Endothelial cell of umbilical vein (primary cell): ENCODE results near the gene CCDC171. TPM values are rescaled to one million over a fixed set of nuclear protein-coding genes. Genes with fewer than 3 reads are reported as not detected.

Experiments used
- BruUV-seq: library from RNA; stranded (reverse); fragments of 400-500 nt; replicated peaks from 2 replicates; lab custom pipeline; 2021; lab: Mats Ljungman, UMichigan
- CTCF ChIA-PET: fragments of 300-600, 350-600 bp; sonication (Branson Sonifier 250); formaldehyde crosslinking; loops from one replicate; lab custom pipeline; 2021; ENCODE audit warnings: antibody characterized with exemption, inconsistent platforms; lab: Charles Lee
- POLR2A ChIA-PET: fragments of 300-600, 350-600 bp; sonication (Branson Sonifier 250); formaldehyde crosslinking; loops from one replicate; lab custom pipeline; 2021; ENCODE audit warnings: antibody characterized with exemption, inconsistent platforms; lab: Charles Lee
- DNase-seq: peaks from one replicate; pipeline ENCODE4 v3.0.0-alpha.2; 2011; ENCODE audit warnings: low read depth, low spot score
- FAIRE-seq: peaks from 2 replicates; lab custom pipeline; 2011; peaks lifted over from hg19 to GRCh38; lab: Jason Lieb, UNC
- H2AFZ ChIP-seq: 2 replicates; pipeline ENCODE4 v1.6.0; 2012; ENCODE audit warnings: low read depth, low read length, control low read depth, inconsistent platforms
- H3K27ac ChIP-seq: 2 replicates; pipeline ENCODE4 v1.5.1; 2011; ENCODE audit warnings: low read depth, mild to moderate bottlenecking, control low read depth, low read length, moderate library complexity; ENCODE audit not compliant: insufficient read depth
- H3K27me3 ChIP-seq, 2 experiments: 2 replicates each; pipeline versions ENCODE4 v1.6.0 to v1.6.1; 2011; ENCODE audit warnings: low read length in 2 of 2, mixed read lengths in 1 of 2; ENCODE audit not compliant: control insufficient read depth in 2 of 2, insufficient read depth in 2 of 2
- H3K36me3 ChIP-seq, 2 experiments: 2 replicates in 1 of 2; 3 replicates in 1 of 2; pipeline ENCODE4 v1.5.1; 2011; ENCODE audit warnings: low read length in 2 of 2, mild to moderate bottlenecking in 1 of 2, moderate library complexity in 1 of 2; ENCODE audit not compliant: control insufficient read depth in 2 of 2, insufficient read depth in 2 of 2; ENCODE audit errors: extremely low read depth in 1 of 2
- H3K4me1 ChIP-seq: 3 replicates; pipeline ENCODE4 v1.5.1; 2011; ENCODE audit warnings: mild to moderate bottlenecking, low read length; ENCODE audit not compliant: control insufficient read depth, insufficient read depth; ENCODE audit errors: extremely low read depth
- H3K4me2 ChIP-seq: 2 replicates; pipeline ENCODE4 v1.6.1; 2011; ENCODE audit warnings: low read length, control low read depth, mixed read lengths; ENCODE audit not compliant: insufficient read depth
- H3K4me3 ChIP-seq, 3 experiments: fragments of 200-600 bp in 1 of 3; sonication (generic), shearing (Covaris generic) in 1 of 3; replicated peaks in 1 of 3; 2 replicates each; pipeline ENCODE4 v1.5.1; 2011 to 2016; ENCODE audit warnings: control low read depth in 3 of 3, low read length in 3 of 3, mild to moderate bottlenecking in 2 of 3, inconsistent platforms in 1 of 3, low read depth in 1 of 3, moderate library complexity in 1 of 3; ENCODE audit not compliant: insufficient read depth in 1 of 3
- H3K79me2 ChIP-seq: 2 replicates; pipeline ENCODE4 v1.6.0; 2012; ENCODE audit warnings: low read length, inconsistent platforms; ENCODE audit not compliant: control insufficient read depth, insufficient read depth
- H3K9ac ChIP-seq: replicated peaks from 2 replicates; pipeline ENCODE3; 2011; ENCODE audit warnings: low read length, control low read depth; ENCODE audit not compliant: insufficient read depth; ENCODE audit errors: extremely low read depth
- H3K9me1 ChIP-seq: replicated peaks from 3 replicates; pipeline ENCODE4 v1.6.0; 2011; ENCODE audit warnings: mild to moderate bottlenecking, low read length; ENCODE audit not compliant: control insufficient read depth, insufficient read depth; ENCODE audit errors: extremely low read depth
- H3K9me3 ChIP-seq: replicated peaks from 2 replicates; pipeline ENCODE4 v1.5.1; 2012; ENCODE audit warnings: low read length, inconsistent platforms; ENCODE audit not compliant: control insufficient read depth, insufficient read depth
- H4K20me1 ChIP-seq: replicated peaks from 2 replicates; pipeline ENCODE3; 2011; ENCODE audit warnings: mild to moderate bottlenecking, low read length; ENCODE audit not compliant: control insufficient read depth, insufficient read depth; ENCODE audit errors: extremely low read depth
- CTCF ChIP-seq, 2 donors: IDR thresholded peaks; 1 replicate in 1 of 2; 2 replicates in 1 of 2; pipeline ENCODE4 v1.5.1; 2011; ENCODE audit warnings: low read length in 2 of 2, mild to moderate bottlenecking in 2 of 2, moderate library complexity in 2 of 2, control low read depth in 1 of 2, inconsistent platforms in 1 of 2, low read depth in 1 of 2; ENCODE audit not compliant: insufficient read depth in 1 of 2; ENCODE audit errors: extremely low read depth in 1 of 2
- EZH2 ChIP-seq: IDR thresholded peaks from 2 replicates; pipeline ENCODE4 v1.6.1; 2012; ENCODE audit warnings: borderline replicate concordance, low read depth, mild to moderate bottlenecking, moderate library complexity, low read length, inconsistent platforms; ENCODE audit not compliant: severe bottlenecking
- FOS ChIP-seq: IDR thresholded peaks from 2 replicates; pipeline ENCODE4 v1.6.1; 2011; ENCODE audit warnings: mild to moderate bottlenecking, low read length, moderate library complexity, borderline replicate concordance; ENCODE audit not compliant: insufficient read depth
- GATA2 ChIP-seq: IDR thresholded peaks from 2 replicates; pipeline ENCODE4 v1.7.0; 2011; ENCODE audit warnings: low read depth, mild to moderate bottlenecking, moderate library complexity, mixed read lengths, low read length; ENCODE audit not compliant: insufficient read length, insufficient read depth
- JUN ChIP-seq: IDR thresholded peaks from 2 replicates; pipeline ENCODE4 v1.6.1; 2011; ENCODE audit warnings: borderline replicate concordance, low read depth; ENCODE audit not compliant: insufficient read length, insufficient read depth
- MYC ChIP-seq: IDR thresholded peaks from one replicate; pipeline ENCODE4 v1.6.1; 2011; ENCODE audit warnings: mild to moderate bottlenecking, low read depth, low read length
- POLR2A ChIP-seq: IDR thresholded peaks from 2 replicates; pipeline ENCODE4 v1.6.1; 2012; ENCODE audit warnings: low read depth, mild to moderate bottlenecking, control low read depth, low read length
- POLR2AphosphoS5 ChIP-seq: IDR thresholded peaks from 2 replicates; pipeline ENCODE4 v1.6.1; 2012; ENCODE audit warnings: low read depth, mild to moderate bottlenecking, control low read depth, low read length, moderate library complexity; ENCODE audit not compliant: insufficient read depth
- dilution Hi-C: fragments of 300-500 bp; cut with MboI; formaldehyde crosslinking; loops from one replicate; pipeline ENCODE4 v1.15.0; 2019; ENCODE audit warnings: low sequenced_read_pairs; ENCODE audit not compliant: extremely low pct_ligation_motif_present
- intact Hi-C: fragments of 100-400 bp; cut with micrococcal nuclease; formaldehyde crosslinking; loops from one replicate; pipeline ENCODE4 v1.10.0; 2022
- polyA plus RNA-seq, 4 experiments: library from polyadenylated mRNA; depleted of rRNA in 3 of 4; stranded (reverse) in 3 of 4; unstranded in 1 of 4; fragments of >200 nt; gene quantifications; 2 replicates each; pipeline versions ENCODE4 v1.2.1 to v1.2.3, GENCODE V29; 2011 to 2012; ENCODE audit warnings: missing spikeins in 1 of 4
- total RNA-seq: library from RNA; stranded (reverse); gene quantifications from 2 replicates; pipeline ENCODE4 v1.2.3, GENCODE V29; 2021
- TF ChIP-seq, protein P1 (sequence below): IDR thresholded peaks from 2 replicates; pipeline ENCODE4 v1.6.1; 2011; ENCODE audit not compliant: insufficient read depth, insufficient read length

CCDC171 gene
- total and polyA plus RNA-seq, 2 donors (not counting 3 experiments of a cell fraction or from before 2014, with no cell fraction given): 0.58 to 1.4 TPM

DNA sequence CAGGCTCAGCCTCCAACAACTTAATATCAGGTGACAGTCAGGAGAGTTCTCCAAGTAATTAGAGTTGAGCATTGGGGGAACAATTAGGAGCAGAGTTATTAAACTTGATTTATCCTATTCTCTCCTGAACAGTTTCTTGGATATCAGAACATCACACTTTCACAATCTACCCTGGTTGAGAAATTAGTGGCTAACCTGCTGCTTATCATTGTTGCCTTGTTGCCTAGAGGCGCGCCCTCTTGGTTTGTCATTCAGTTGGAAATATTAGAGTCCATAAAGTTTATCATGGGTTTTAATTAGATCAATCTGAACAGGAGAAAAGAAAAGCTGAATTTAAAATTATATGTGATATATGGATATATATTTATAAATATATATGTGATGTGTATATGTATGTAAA, 291.1 kb downstream of the CCDC171 start:
- H3K4me1 ChIP-seq: no peaks in the 10 kb centered on the region
- no peak overlapping the region for H3K9ac ChIP-seq
- no peak overlapping the region for H3K4me3 ChIP-seq
- DNase-seq (no peak), FAIRE-seq (no peak)
- no peaks in the 10 kb centered on the region for H3K9me3 ChIP-seq
- no peak overlapping the region for H3K4me2 ChIP-seq
- no peaks in the 10 kb centered on the region for H3K9me1 ChIP-seq
- H3K36me3 ChIP-seq: no peaks in the 10 kb centered on the region
- no peaks in the 10 kb centered on the region for H3K79me2 ChIP-seq
- ChIA-PET POLR2A (no interaction called here), CTCF (interaction anchor here (0.5 to 0.6 kb wide), 2 partner anchors 11 to 1024 kb away, joined by 3 read pairs; no protein-coding TSS in a partner anchor)
- no peaks in the 10 kb centered on the region for H3K27me3 ChIP-seq
- TF ChIP-seq JUN: no peak
- no peak for TF ChIP-seq MYC
- no peak for TF ChIP-seq GATA2
- TF ChIP-seq, protein P1, sequence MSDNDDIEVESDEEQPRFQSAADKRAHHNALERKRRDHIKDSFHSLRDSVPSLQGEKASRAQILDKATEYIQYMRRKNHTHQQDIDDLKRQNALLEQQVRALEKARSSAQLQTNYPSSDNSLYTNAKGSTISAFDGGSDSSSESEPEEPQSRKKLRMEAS: no peak
- no peak for TF ChIP-seq POLR2AphosphoS5
- no peak for TF ChIP-seq POLR2A
- no peak for TF ChIP-seq CTCF (IDR thresholded peaks at IDR 0.05; ENCODE audit: extremely low read depth in 1 of 2, insufficient read depth in 1 of 2, low read depth in 1 of 2, low read length in 2 of 2)
- no peak for TF ChIP-seq FOS
- no peak for TF ChIP-seq EZH2
- H3K27ac ChIP-seq: no peak overlapping the region
- no peaks in the 10 kb centered on the region for H4K20me1 ChIP-seq
- BruUV-seq: no TSS peak
- dilution Hi-C loops (no loop called here), intact Hi-C loops (no loop called here)
- H2AFZ ChIP-seq: no peak overlapping the region
